HG03175 (cell line): Measurements from ENCODE around the gene PPA1.
"Not testable (repeated sequence)": the region's sequence is repeated elsewhere in the genome, so short reads cannot be mapped to it uniquely, and the experiment has no call there.

Source experiments
- ATAC-seq: cut with Tn5 transposase; IDR thresholded peaks from one replicate; pipeline ENCODE4 v1.9.1; 2021; ENCODE audit warnings: mild to moderate bottlenecking, moderate library complexity; ENCODE audit not compliant: unreplicated experiment

The PPA1 gene

GRCh38 chr10:70233109-70233938, at the start of gene PPA1:
PPA1 (minus strand) TSS chr10:70233429; CDS start chr10:70233327, 102 bp downstream.
- peak; percentile 85 for ATAC-seq

- no peak for ATAC-seq
These were observed 48.4 kb upstream of the PPA1 start for GRCh38 chr10:70281609-70282008.

- ATAC-seq = no peak
These were observed 46.9 kb upstream of the PPA1 start for GRCh38 chr10:70280099-70280498.

- ATAC-seq = no peak
These were observed 44.3 kb upstream of the PPA1 start for GRCh38 chr10:70277396-70278030.

- ATAC-seq = no peak
These were observed 41.4 kb upstream of the PPA1 start for GRCh38 chr10:70274643-70275042.

GRCh38 chr10:70272925-70273316, 39.7 kb upstream of the PPA1 start:
- peak; percentile 84 for ATAC-seq

- ATAC-seq = no peak
These were observed 39.0 kb upstream of the PPA1 start for GRCh38 chr10:70271996-70272924.

GRCh38 chr10:70270952-70271351, 37.7 kb upstream of the PPA1 start:
- no peak for ATAC-seq

- ATAC-seq = no peak
These were observed 36.5 kb upstream of the PPA1 start for GRCh38 chr10:70269741-70270140.

- no peak for ATAC-seq
These were observed 35.1 kb upstream of the PPA1 start for GRCh38 chr10:70268376-70268775.

- ATAC-seq = no peak
These were observed 34.1 kb upstream of the PPA1 start for GRCh38 chr10:70267161-70267933.

- ATAC-seq = no peak
These were observed 33.5 kb upstream of the PPA1 start for GRCh38 chr10:70266701-70267100.

GRCh38 chr10:70266056-70266455, 32.8 kb upstream of the PPA1 start:
- ATAC-seq = no peak

- ATAC-seq = no peak
These were observed 31.9 kb upstream of the PPA1 start for GRCh38 chr10:70265032-70265689.

GRCh38 chr10:70260734-70261133, 27.5 kb upstream of the PPA1 start:
- ATAC-seq = no peak

- ATAC-seq = no peak
These were observed 27.0 kb upstream of the PPA1 start for GRCh38 chr10:70260259-70260658.

- ATAC-seq = no peak
These were observed 25.0 kb upstream of the PPA1 start for GRCh38 chr10:70258216-70258615.

- not testable (repeated sequence) for ATAC-seq
These were observed 24.6 kb upstream of the PPA1 start for GRCh38 chr10:70257816-70258215.

GRCh38 chr10:70256463-70256862, 23.2 kb upstream of the PPA1 start:
- ATAC-seq = no peak
